RPMI8226 (cell line): ENCODE measurements around the gene FAM167B.
A peak's percentile ranks its signal among the peaks of the same experiment; 100 is the strongest.
"Not testable (repeated sequence)": the region's sequence is repeated elsewhere in the genome, so short reads cannot be mapped to it uniquely, and the experiment has no call there.

Experiments used
- DNase-seq: peaks from one replicate; pipeline ENCODE4 v3.0.0-alpha.2; 2015

Gene FAM167B

GRCh38 chr1:32224285-32224684, 22.7 kb upstream of the FAM167B start:
- no peak for DNase-seq

GRCh38 chr1:32228771-32229170, 18.3 kb upstream of the FAM167B start:
- DNase-seq = no peak

- no peak for DNase-seq
These were observed 15.1 kb upstream of the FAM167B start for GRCh38 chr1:32231843-32232432.

- DNase-seq = no peak
These were observed 14.3 kb upstream of the FAM167B start for GRCh38 chr1:32232558-32233304.

- no peak for DNase-seq
These were observed 12.2 kb upstream of the FAM167B start for GRCh38 chr1:32234792-32235191.

GRCh38 chr1:32239337-32239736, 7.7 kb upstream of the FAM167B start:
- peak; percentile 41 for DNase-seq

- no peak for DNase-seq
These were observed 7.3 kb upstream of the FAM167B start for GRCh38 chr1:32239790-32240139.

GRCh38 chr1:32240140-32240951, 6.7 kb upstream of the FAM167B start:
- DNase-seq = peak; percentile 77

- DNase-seq = peak; percentile 74
These were observed 5.8 kb upstream of the FAM167B start for GRCh38 chr1:32241001-32241763.

- DNase-seq = peak; percentile 76
These were observed 4.6 kb upstream of the FAM167B start for GRCh38 chr1:32242341-32242851.

GRCh38 chr1:32247452-32247851, 430 bp downstream of the FAM167B start:
- no peak for DNase-seq

GRCh38 chr1:32247983-32248889, 1.2 kb downstream of the FAM167B start:
- DNase-seq = peak; percentile 97

GRCh38 chr1:32249831-32250525, 3.0 kb downstream of the FAM167B start:
- DNase-seq = peak; percentile 95

- DNase-seq = no peak
These were observed 4.1 kb downstream of the FAM167B start, which contains the start of gene LCK for GRCh38 chr1:32250893-32251716. TSS of gene LCK (plus strand) at chr1:32251265. CDS start at chr1:32274330, 23,065 bp downstream.

- DNase-seq = no peak
These were observed 8.3 kb downstream of the FAM167B start for GRCh38 chr1:32255072-32256071.

- DNase-seq = no peak
These were observed 9.6 kb downstream of the FAM167B start for GRCh38 chr1:32256473-32257226.

- no peak for DNase-seq
These were observed 10.1 kb downstream of the FAM167B start for GRCh38 chr1:32257227-32257508.

- DNase-seq = not testable (repeated sequence)
These were observed 16.2 kb downstream of the FAM167B start for GRCh38 chr1:32263236-32263593.
